Vagina (tissue), 2 donors: Measurements from ENCODE around the gene METTL4. TPM values are rescaled to one million over a fixed set of nuclear protein-coding genes. Genes with fewer than 3 reads are reported as not detected.
A peak's percentile ranks its signal among the peaks of the same experiment; 100 is the strongest.

Experiments
- DNase-seq, 2 donors: peaks; one replicate each; pipeline ENCODE4 v3.0.0-alpha.2; 2017; ENCODE audit errors: extremely low spot score in 2 of 2
- H3K27ac ChIP-seq: fragments of 200-600 bp; sonication (generic); one replicate; pipeline ENCODE4 v1.5.1; 2019
- H3K27me3 ChIP-seq: fragments of 200-600 bp; sonication (generic); one replicate; pipeline ENCODE4 v1.5.1; 2019
- H3K36me3 ChIP-seq, 2 donors: fragments of 200-600 bp; sonication (generic); one replicate each; pipeline ENCODE4 v1.5.1; 2017 to 2019
- H3K4me1 ChIP-seq: fragments of 200-600 bp; sonication (generic); one replicate; pipeline ENCODE4 v1.5.1; 2019
- H3K4me3 ChIP-seq, 2 donors: fragments of 200-600 bp; sonication (generic); 1 replicate in 1 of 2; 2 replicates in 1 of 2; pipeline ENCODE4 v1.5.1; 2016 to 2019
- H3K9me3 ChIP-seq: fragments of 200-600 bp; sonication (generic); one replicate; pipeline ENCODE4 v1.5.1; 2019
- POLR2A ChIP-seq, 2 donors: fragments of 450-650 bp; IDR thresholded peaks; one replicate each; pipeline ENCODE4 v1.6.1; 2017; ENCODE audit warnings: antibody characterized with exemption in 2 of 2, mild to moderate bottlenecking in 2 of 2, moderate library complexity in 2 of 2
- POLR2AphosphoS5 ChIP-seq, 2 donors: sonication (generic); formaldehyde crosslinking; IDR thresholded peaks; one replicate each; pipeline ENCODE4 v1.9.0; 2017; ENCODE audit warnings: antibody characterized with exemption in 2 of 2, mild to moderate bottlenecking in 2 of 2, low read depth in 1 of 2; ENCODE audit not compliant: insufficient read depth in 1 of 2
- intact Hi-C: fragments of 100-400 bp; cut with DNase I; formaldehyde crosslinking; loops from one replicate; pipeline ENCODE4 v1.15.1; 2023
- total RNA-seq: library from RNA; depleted of rRNA; stranded (reverse); fragments of >200 nt; gene quantifications from one replicate; pipeline ENCODE4 v1.2.3, GENCODE V29; 2016
- TF ChIP-seq, protein P1 (sequence below), 3 experiments: fragments of 450-650 bp in 2 of 3; fragments of 200-600 bp in 1 of 3; sonication (generic) in 1 of 3; IDR thresholded peaks; one replicate each; pipeline ENCODE4 v1.5.1; 2017 to 2019; ENCODE audit warnings: antibody characterized with exemption in 3 of 3, mild to moderate bottlenecking in 2 of 3, moderate library complexity in 2 of 3

Gene METTL4
- total RNA-seq, 1 donor from 2014 or later: 11.5 TPM

DNA sequence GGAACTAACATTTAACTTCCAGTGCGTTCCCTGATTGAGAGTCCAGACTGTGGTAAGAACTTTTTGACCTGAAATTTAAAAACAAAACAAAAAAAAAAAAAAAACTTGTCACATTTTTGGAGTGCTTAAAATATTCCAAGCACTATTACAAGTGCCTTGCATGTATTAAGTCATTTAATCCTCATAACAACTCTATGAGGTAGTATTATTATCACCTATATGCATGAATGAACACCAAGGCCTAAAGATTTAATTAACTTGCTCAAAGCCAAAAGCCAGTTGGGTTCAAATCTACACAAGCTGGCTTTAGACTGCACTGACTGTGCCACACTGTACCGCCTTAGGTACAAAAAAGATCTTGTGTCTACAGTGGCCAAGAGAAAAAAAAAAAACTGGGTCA lies 35.2 kb downstream of the METTL4 start:
- peaks cover 32% of the 10 kb centered on the region for H3K4me1 ChIP-seq
- no peak overlapping the region for H3K4me3 ChIP-seq
- no peaks in the 10 kb centered on the region for H3K36me3 ChIP-seq
- intact Hi-C loops: no loop called here
- peak overlapping the region; percentile 75 for H3K27ac ChIP-seq
- TF ChIP-seq POLR2AphosphoS5 (IDR thresholded peaks at IDR 0.05; ENCODE audit: insufficient read depth in 1 of 2, low read depth in 1 of 2) (no peak), POLR2A (IDR thresholded peaks at IDR 0.05) (no peak)
- H3K9me3 ChIP-seq: no peaks in the 10 kb centered on the region
- no peak for DNase-seq
- H3K27me3 ChIP-seq: no peaks in the 10 kb centered on the region

GRCh38 chr18:2535419-2535910 lies 35.8 kb downstream of the METTL4 start:
- no peaks in the 10 kb centered on the region for H3K9me3 ChIP-seq
- peaks cover 32% of the 10 kb centered on the region for H3K4me1 ChIP-seq
- no peak for DNase-seq
- H3K4me3 ChIP-seq: no peak overlapping the region
- intact Hi-C loops: no loop called here
- H3K27me3 ChIP-seq: no peaks in the 10 kb centered on the region
- peak overlapping the region; percentile 75 for H3K27ac ChIP-seq
- no peak for TF ChIP-seq POLR2AphosphoS5 (IDR thresholded peaks at IDR 0.05; ENCODE audit: insufficient read depth in 1 of 2, low read depth in 1 of 2)
- TF ChIP-seq POLR2A (IDR thresholded peaks at IDR 0.05): no peak
- TF ChIP-seq, protein P1, sequence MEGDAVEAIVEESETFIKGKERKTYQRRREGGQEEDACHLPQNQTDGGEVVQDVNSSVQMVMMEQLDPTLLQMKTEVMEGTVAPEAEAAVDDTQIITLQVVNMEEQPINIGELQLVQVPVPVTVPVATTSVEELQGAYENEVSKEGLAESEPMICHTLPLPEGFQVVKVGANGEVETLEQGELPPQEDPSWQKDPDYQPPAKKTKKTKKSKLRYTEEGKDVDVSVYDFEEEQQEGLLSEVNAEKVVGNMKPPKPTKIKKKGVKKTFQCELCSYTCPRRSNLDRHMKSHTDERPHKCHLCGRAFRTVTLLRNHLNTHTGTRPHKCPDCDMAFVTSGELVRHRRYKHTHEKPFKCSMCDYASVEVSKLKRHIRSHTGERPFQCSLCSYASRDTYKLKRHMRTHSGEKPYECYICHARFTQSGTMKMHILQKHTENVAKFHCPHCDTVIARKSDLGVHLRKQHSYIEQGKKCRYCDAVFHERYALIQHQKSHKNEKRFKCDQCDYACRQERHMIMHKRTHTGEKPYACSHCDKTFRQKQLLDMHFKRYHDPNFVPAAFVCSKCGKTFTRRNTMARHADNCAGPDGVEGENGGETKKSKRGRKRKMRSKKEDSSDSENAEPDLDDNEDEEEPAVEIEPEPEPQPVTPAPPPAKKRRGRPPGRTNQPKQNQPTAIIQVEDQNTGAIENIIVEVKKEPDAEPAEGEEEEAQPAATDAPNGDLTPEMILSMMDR (IDR thresholded peaks at IDR 0.05): no peak
- no peaks in the 10 kb centered on the region for H3K36me3 ChIP-seq

GRCh38 chr18:2534906-2535305 lies 36.4 kb downstream of the METTL4 start:
- TF ChIP-seq, protein P1 (IDR thresholded peaks at IDR 0.05): no peak
- TF ChIP-seq POLR2A (IDR thresholded peaks at IDR 0.05) (no peak), POLR2AphosphoS5 (IDR thresholded peaks at IDR 0.05; ENCODE audit: insufficient read depth in 1 of 2, low read depth in 1 of 2) (no peak)
- H3K27me3 ChIP-seq: no peaks in the 10 kb centered on the region
- peak overlapping the region; percentile 75 for H3K27ac ChIP-seq
- H3K4me3 ChIP-seq: no peak overlapping the region
- no peaks in the 10 kb centered on the region for H3K36me3 ChIP-seq
- intact Hi-C loops: no loop called here
- H3K4me1 ChIP-seq: peaks cover 32% of the 10 kb centered on the region
- no peaks in the 10 kb centered on the region for H3K9me3 ChIP-seq
- no peak for DNase-seq

DNA sequence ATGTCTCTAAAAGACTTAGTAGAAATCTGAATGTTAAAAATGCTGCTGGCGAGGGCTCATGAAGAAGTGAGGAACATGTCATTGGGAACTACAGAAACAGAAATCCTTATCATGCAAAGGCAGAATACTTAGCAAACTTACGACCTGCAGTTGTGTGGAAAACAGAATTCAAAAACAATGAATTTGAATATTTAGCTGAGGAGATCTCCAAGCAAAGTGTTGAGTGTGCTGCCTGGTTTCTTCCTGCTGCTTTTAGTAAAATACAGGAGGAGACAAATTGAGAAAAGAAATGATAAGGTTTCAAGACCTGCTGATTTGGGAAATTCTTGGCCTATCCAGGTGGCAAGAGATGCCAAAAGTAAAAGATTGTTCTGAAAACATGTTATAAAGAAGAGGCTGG lies 38.5 kb downstream of the METTL4 start:
- intact Hi-C loops: no loop called here
- TF ChIP-seq POLR2AphosphoS5 (IDR thresholded peaks at IDR 0.05; ENCODE audit: insufficient read depth in 1 of 2, low read depth in 1 of 2): no peak
- no peak for TF ChIP-seq POLR2A (IDR thresholded peaks at IDR 0.05)
- TF ChIP-seq, protein P1 (IDR thresholded peaks at IDR 0.05): no peak
- H3K9me3 ChIP-seq: no peaks in the 10 kb centered on the region
- no peaks in the 10 kb centered on the region for H3K36me3 ChIP-seq
- H3K27ac ChIP-seq: no peak overlapping the region
- peaks cover 24% of the 10 kb centered on the region for H3K4me1 ChIP-seq
- DNase-seq: no peak
- no peaks in the 10 kb centered on the region for H3K27me3 ChIP-seq
- no peak overlapping the region for H3K4me3 ChIP-seq

DNA sequence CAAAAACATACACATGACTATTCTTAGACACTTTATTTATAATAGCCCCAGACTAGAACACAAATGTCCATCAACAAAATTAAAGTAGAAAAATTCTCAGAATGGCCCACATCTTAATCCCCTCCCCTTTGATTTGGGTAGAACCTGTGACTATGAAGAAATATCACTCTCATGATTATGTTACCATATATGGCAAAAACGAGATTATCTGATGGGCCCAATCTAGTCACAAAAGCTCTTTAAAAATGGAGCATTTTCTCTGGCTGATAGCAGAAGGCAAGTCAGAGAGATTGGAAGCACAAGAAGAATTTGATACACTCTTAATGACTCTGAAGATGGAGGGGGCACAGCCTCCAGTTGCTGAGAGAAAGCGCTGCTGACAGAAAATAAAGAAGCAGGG lies 39.6 kb downstream of the METTL4 start:
- intact Hi-C loops: no loop called here
- no peaks in the 10 kb centered on the region for H3K27me3 ChIP-seq
- no peak overlapping the region for H3K27ac ChIP-seq
- H3K4me3 ChIP-seq: no peak overlapping the region
- peaks cover 16% of the 10 kb centered on the region for H3K4me1 ChIP-seq
- H3K36me3 ChIP-seq: no peaks in the 10 kb centered on the region
- TF ChIP-seq, protein P1 (IDR thresholded peaks at IDR 0.05): no peak
- no peak for DNase-seq
- no peaks in the 10 kb centered on the region for H3K9me3 ChIP-seq
